GM12878 (cell line): Measurements from ENCODE around the gene EFNA3. TPM values are rescaled to one million over a fixed set of nuclear protein-coding genes. Genes with fewer than 3 reads are reported as not detected.

Source experiments
- E4F1 ChIP-seq: fragments of 450-650 bp; IDR thresholded peaks from 2 replicates; pipeline ENCODE4 v1.6.1; 2018; ENCODE audit warnings: borderline replicate concordance, mild to moderate bottlenecking; ENCODE audit not compliant: partially characterized antibody
- EGR1 ChIP-seq, 2 experiments: IDR thresholded peaks; 1 replicate in 1 of 2; 2 replicates in 1 of 2; pipeline ENCODE4 v1.6.1; 2011 to 2012; ENCODE audit warnings: low read depth in 2 of 2, low read length in 2 of 2, borderline replicate concordance in 1 of 2, mild to moderate bottlenecking in 1 of 2, moderate library complexity in 1 of 2
- HSF1 ChIP-seq: fragments of 150-350 bp; IDR thresholded peaks from 2 replicates; pipeline ENCODE4 v1.6.1; 2014; ENCODE audit warnings: mild to moderate bottlenecking, low read depth, low read length
- JUNB ChIP-seq: IDR thresholded peaks from 2 replicates; pipeline ENCODE4 v1.6.1; 2016; ENCODE audit warnings: antibody characterized with exemption, mild to moderate bottlenecking
- polyA plus RNA-seq, 11 experiments: library from polyadenylated mRNA; depleted of rRNA in 4 of 11; unstranded in 6 of 11; stranded (reverse) in 5 of 11; fragments of >200 nt; fragmentation: Nextera tagmentation in 4 of 11; fragmentation: Illumina TruSeq in 1 of 11; extraction: Ambion mirVana in 4 of 11; extraction: Trizol in 1 of 11; gene quantifications; 1 replicate in 1 of 11; 2 replicates in 10 of 11; pipeline versions ENCODE4 v1.2.1 to v1.2.3, GENCODE V29; 2011 to 2016; ENCODE audit warnings: inconsistent platforms in 2 of 11, missing spikeins in 2 of 11, low read depth in 1 of 11
- total RNA-seq, 4 experiments: library from RNA; depleted of rRNA in 3 of 4; stranded (reverse); fragments of >200 nt in 3 of 4; fragmentation: Illumina TruSeq in 1 of 4; extraction: Trizol in 1 of 4; gene quantifications; 2 replicates each; pipeline versions ENCODE4 v1.2.1 to v1.2.3, GENCODE V29; 2013 to 2021
- TF ChIP-seq, protein P1 (sequence below): fragments of 450-650 bp; IDR thresholded peaks from 2 replicates; pipeline ENCODE4 v1.6.1; 2017; ENCODE audit warnings: mild to moderate bottlenecking, low read depth, inconsistent platforms; ENCODE audit not compliant: poor library complexity, severe bottlenecking
- TF ChIP-seq, protein P2 (sequence below): fragments of 450-650 bp; IDR thresholded peaks from 2 replicates; pipeline ENCODE4 v1.6.1; 2014; ENCODE audit warnings: mild to moderate bottlenecking

The EFNA3 gene
- total and polyA plus RNA-seq, 10 of the 15 experiments (the other 5 are each of a cell fraction or from before 2014, with no cell fraction given): 0.08 to 5.4 (median 1.1) TPM

- TF ChIP-seq, protein P1, sequence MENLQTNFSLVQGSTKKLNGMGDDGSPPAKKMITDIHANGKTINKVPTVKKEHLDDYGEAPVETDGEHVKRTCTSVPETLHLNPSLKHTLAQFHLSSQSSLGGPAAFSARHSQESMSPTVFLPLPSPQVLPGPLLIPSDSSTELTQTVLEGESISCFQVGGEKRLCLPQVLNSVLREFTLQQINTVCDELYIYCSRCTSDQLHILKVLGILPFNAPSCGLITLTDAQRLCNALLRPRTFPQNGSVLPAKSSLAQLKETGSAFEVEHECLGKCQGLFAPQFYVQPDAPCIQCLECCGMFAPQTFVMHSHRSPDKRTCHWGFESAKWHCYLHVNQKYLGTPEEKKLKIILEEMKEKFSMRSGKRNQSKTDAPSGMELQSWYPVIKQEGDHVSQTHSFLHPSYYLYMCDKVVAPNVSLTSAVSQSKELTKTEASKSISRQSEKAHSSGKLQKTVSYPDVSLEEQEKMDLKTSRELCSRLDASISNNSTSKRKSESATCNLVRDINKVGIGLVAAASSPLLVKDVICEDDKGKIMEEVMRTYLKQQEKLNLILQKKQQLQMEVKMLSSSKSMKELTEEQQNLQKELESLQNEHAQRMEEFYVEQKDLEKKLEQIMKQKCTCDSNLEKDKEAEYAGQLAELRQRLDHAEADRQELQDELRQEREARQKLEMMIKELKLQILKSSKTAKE: no peak
- TF ChIP-seq, protein P2, sequence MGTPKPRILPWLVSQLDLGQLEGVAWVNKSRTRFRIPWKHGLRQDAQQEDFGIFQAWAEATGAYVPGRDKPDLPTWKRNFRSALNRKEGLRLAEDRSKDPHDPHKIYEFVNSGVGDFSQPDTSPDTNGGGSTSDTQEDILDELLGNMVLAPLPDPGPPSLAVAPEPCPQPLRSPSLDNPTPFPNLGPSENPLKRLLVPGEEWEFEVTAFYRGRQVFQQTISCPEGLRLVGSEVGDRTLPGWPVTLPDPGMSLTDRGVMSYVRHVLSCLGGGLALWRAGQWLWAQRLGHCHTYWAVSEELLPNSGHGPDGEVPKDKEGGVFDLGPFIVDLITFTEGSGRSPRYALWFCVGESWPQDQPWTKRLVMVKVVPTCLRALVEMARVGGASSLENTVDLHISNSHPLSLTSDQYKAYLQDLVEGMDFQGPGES: no peak
- no peak for TF ChIP-seq JUNB
- TF ChIP-seq HSF1: no peak
- TF ChIP-seq EGR1 (IDR thresholded peaks at IDR 0.05; ENCODE audit: borderline replicate concordance in 1 of 2, low read depth in 2 of 2, low read length in 2 of 2): no peak
- TF ChIP-seq E4F1: no peak
Observed at GRCh38 chr1:155057104-155057503, 21.5 kb upstream of the EFNA3 start (continued).
